ENCODE data around the gene ARMC2. TPM values are rescaled to one million over a fixed set of nuclear protein-coding genes. Genes with fewer than 3 reads are reported as not detected.
"Not testable (repeated sequence)": the region's sequence is repeated elsewhere in the genome, so short reads cannot be mapped to it uniquely, and the experiment has no call there.

The ARMC2 gene, protein sequence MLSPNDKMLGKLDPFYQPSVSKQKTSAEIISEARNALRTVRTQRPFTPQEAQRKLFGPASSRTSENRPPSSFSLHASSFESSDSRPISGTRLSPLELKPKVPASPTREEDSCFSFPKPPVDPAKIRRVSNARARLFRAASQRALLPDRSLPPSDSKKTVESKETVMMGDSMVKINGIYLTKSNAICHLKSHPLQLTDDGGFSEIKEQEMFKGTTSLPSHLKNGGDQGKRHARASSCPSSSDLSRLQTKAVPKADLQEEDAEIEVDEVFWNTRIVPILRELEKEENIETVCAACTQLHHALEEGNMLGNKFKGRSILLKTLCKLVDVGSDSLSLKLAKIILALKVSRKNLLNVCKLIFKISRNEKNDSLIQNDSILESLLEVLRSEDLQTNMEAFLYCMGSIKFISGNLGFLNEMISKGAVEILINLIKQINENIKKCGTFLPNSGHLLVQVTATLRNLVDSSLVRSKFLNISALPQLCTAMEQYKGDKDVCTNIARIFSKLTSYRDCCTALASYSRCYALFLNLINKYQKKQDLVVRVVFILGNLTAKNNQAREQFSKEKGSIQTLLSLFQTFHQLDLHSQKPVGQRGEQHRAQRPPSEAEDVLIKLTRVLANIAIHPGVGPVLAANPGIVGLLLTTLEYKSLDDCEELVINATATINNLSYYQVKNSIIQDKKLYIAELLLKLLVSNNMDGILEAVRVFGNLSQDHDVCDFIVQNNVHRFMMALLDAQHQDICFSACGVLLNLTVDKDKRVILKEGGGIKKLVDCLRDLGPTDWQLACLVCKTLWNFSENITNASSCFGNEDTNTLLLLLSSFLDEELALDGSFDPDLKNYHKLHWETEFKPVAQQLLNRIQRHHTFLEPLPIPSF
- 1 to 10 TPM; 5.3 to 7.4 TPM for total RNA-seq

DNA sequence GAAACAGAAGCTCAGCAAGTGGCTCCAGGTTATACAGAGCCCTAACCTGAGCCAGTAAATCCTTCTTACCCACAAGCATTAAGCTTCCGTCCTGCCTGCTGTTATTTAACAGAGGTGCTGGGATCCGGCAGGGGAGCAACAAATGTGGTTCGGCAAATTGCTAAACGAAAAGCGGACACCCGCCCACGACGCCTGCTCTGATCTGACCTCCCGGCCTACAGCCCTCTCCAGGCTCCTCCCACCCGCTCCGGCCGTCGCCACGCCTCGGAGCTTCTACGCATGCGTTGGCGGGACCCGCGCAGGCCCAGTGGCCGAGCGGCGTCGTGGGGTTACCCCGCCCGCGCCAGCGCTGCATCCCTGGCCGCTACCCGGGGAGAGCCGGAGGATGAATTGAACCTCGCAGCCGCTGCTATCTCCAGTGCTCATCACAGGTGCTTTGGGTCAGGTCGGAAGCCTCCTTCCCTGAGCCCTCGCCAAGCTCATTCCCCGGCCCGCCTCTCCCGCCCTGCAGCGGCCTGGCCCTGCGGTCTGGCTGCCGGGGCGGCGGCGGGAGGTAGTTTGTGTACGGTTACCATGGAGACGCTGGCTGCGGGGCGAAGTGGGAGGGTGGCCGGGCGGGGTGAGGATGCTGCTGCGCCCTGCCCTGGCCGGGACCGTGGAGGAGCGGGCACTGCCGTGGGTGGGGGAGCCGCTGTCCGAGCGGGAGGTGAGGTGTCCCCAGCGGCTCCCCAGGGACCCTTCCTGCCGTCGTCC lies at the start of gene ARMC2:
ARMC2 (plus strand) TSS at position 307 of the 753 bp plus-strand sequence. CDS start 5,846 bp downstream, outside the sequence.
- ChIA-PET CTCF (interaction anchor here (0.8 to 2.2 kb wide), 6 partner anchors 10 to 74 kb away, joined by 3 to 7 read pairs (median 4); no protein-coding TSS in a partner anchor), POLR2A (interaction anchor here (0.5 to 1.3 kb wide), 9 partner anchors 12 to 543 kb away, joined by 3 to 11 read pairs (median 4); no protein-coding TSS in a partner anchor)

DNA sequence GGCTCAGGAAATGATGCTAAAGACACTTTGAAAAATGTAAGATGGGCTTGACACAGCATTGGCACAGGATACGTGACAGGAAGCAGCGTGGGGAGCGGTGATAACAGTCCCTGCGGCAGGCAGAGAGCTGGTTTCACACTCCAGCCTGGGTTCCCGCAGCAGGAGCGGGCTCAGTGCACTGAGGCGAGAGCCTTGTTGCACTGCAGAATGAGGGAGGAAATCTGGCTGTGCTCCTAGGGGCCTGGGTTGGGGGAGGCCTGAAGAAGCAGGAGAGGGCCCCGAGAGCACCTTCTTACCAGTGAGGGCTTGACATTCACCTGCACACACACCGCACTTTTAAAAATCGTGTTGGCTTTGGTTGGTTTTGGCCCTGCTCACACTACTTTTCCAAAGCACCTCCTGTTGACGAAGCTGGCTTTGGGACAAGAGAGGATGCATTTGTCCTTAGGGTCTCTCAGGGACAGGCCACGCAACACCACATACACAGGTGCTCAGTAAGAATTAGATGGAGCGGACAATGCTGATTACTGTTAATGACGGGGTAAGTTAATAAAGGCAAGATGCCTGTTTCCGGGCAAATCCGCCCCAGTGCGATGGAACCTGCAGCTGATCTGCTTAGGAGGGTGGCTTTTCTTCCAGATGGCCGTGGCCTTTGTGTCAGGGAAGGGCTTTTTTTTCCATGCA lies 49.4 kb upstream of the ARMC2 start:
- ChIA-PET POLR2A (no interaction called here), CTCF (interaction anchor here (1.5 kb wide), 1 partner anchor 8 kb away, joined by 4 read pairs; no protein-coding TSS in a partner anchor)

GRCh38 chr6:108799354-108799717 lies 48.9 kb upstream of the ARMC2 start:
- CTCF ChIA-PET: no interaction called here
- POLR2A ChIA-PET: no interaction called here

- CTCF ChIA-PET: no interaction called here
- POLR2A ChIA-PET: no interaction called here
Observed at GRCh38 chr6:108799791-108800190, 48.4 kb upstream of the ARMC2 start.

DNA sequence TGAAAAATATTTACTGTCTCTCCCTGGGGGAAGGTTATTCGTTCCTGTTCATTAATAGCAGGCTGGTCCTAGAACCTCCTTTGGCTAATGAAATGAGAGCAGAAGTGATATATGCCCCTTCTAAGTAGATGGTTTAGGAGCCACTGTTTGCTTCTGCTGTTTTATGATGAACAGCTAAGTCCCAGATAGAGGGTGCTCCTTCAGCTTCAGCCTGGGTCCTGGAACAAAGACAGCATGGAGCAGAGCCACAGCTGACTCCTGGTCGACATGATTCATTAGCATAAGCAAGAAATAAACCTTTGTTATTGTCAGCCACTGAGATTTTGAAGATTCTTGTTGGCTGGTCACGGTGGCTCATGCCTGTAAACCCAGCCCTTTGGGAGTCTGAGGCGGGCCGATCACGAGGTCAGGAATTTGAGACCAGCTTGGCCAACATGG lies 47.8 kb upstream of the ARMC2 start:
- ChIA-PET CTCF (no interaction called here), POLR2A (no interaction called here)

GRCh38 chr6:108801366-108801765 lies 46.9 kb upstream of the ARMC2 start:
- CTCF ChIA-PET: no interaction called here
- POLR2A ChIA-PET: no interaction called here

DNA sequence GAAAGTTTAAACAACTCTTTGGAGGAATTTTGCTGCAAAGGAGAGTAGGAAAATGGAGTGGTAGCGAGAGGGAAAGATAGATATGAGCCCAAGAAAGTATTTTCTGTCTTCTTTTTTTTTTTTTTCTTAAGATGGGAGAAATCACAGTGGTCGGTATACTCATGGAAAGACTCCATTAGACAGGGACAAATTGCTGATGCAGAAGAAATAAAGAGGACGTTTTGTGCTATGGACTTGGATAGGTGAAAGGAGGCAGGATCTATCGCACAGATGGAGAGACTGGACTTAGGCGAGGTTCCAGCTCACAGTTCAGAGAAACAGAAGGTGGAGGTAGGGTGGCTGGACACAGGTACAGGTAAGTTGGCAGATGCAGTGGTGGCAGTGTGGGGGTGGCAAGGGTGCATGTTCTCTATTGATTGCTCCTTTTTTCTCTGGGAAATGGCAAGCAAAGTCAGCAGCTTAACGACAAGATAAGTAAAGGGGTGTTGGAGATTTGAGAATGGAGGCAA lies 44.2 kb upstream of the ARMC2 start:
- ChIA-PET POLR2A (no interaction called here), CTCF (no interaction called here)

GRCh38 chr6:108804956-108805355 lies 43.3 kb upstream of the ARMC2 start:
- CTCF ChIA-PET: no interaction called here
- POLR2A ChIA-PET: no interaction called here

GRCh38 chr6:108805611-108806167 lies 42.5 kb upstream of the ARMC2 start:
- CTCF ChIA-PET: no interaction called here
- POLR2A ChIA-PET: no interaction called here

GRCh38 chr6:108806171-108806570 lies 42.1 kb upstream of the ARMC2 start:
- CTCF ChIA-PET: interaction anchor here (1.3 kb wide), 1 partner anchor 8 kb away, joined by 4 read pairs; no protein-coding TSS in a partner anchor
- POLR2A ChIA-PET: no interaction called here

DNA sequence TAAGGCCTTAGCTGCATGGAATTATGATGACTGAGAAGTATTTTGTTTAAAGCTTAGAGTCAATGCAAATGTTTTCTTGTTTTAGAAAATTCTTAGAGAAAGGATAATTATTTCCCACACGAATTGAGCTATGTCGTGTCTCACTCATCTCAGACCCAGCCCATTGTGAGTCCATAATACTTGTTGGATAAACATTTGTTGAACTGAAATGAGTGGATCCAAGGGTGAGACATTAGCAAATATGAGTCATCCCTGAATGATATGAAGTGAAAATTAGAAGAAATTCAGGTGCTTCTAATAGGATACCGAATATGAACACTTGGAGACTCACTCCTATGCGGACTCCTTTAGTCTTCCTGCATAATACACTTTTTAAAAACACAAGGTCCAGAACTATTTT lies 41.6 kb upstream of the ARMC2 start:
- CTCF ChIA-PET: interaction anchor here (1.3 kb wide), 1 partner anchor 8 kb away, joined by 4 read pairs; no protein-coding TSS in a partner anchor
- POLR2A ChIA-PET: no interaction called here

GRCh38 chr6:108807928-108808327 lies 40.3 kb upstream of the ARMC2 start:
- ChIA-PET CTCF (no interaction called here), POLR2A (no interaction called here)

- CTCF ChIA-PET: no interaction called here
- POLR2A ChIA-PET: no interaction called here
Observed at GRCh38 chr6:108809211-108809610, 39.0 kb upstream of the ARMC2 start.

DNA sequence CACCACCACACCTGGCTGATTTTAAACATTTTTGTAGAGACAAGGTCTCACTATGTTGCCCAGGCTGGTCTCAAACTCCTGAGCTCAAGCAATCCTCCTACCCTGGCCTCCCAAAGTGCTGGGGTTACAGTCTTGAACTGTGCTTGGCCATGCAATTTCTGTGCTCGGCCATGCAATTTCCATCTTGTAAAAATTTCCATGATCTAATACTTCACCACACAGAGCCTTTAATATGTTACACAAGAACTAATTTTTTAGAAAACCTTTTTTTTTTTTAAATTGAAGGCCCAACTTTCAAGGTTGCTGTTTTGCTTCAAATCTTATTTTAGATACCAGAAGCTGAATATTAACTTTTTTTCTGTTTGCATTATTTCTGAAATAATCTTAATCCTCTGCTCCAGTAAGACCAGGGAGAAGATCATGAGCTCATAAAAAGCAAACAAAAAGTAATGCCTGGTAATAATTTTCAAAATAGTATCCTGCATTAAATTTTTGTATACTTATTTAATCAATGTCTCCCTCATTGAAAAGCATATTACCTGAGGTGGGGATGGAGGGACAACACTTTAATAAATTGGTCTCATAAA lies 38.1 kb upstream of the ARMC2 start:
- ChIA-PET CTCF (no interaction called here), POLR2A (interaction anchor here (0.7 kb wide), 1 partner anchor 852 kb away, joined by 5 read pairs; the partner anchor contains the start of gene SEC63)

- ChIA-PET POLR2A (no interaction called here), CTCF (no interaction called here)
Observed at GRCh38 chr6:108811490-108811889, 36.7 kb upstream of the ARMC2 start.

DNA sequence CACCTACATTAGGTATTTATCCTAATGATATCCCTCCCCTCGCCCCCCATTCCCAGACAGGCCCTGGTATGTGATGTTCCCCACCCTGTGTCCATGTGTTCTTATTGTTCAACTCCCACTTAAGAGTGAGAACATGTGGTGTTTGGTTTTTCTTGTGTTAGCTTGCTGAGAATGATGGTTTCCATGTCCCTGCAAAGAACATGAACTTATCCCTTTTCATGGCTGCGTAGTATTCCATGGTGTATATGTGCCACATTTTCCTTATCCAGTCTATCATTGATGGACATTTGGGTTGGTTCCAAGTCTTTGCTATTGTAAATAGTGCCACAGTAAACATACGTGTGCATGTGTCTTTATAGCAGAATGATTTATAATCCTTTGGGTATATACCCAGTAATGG lies 35.0 kb upstream of the ARMC2 start:
- POLR2A ChIA-PET, CTCF ChIA-PET: not testable (repeated sequence)

- CTCF ChIA-PET, POLR2A ChIA-PET: not testable (repeated sequence)
Observed at GRCh38 chr6:108817276-108817675, 30.9 kb upstream of the ARMC2 start.

- POLR2A ChIA-PET: no interaction called here
- CTCF ChIA-PET: interaction anchor here (0.6 kb wide), 1 partner anchor 187 kb away, joined by 5 read pairs; no protein-coding TSS in a partner anchor
Observed at GRCh38 chr6:108820006-108820405, 28.2 kb upstream of the ARMC2 start.

All from activated CD8-positive, alpha-beta memory T cell treated with anti-CD3 and anti-CD28 coated beads for 36 hours (primary cell).